A673 (cell line): ENCODE measurements around the gene TTLL4.
"Not testable (repeated sequence)": the region's sequence is repeated elsewhere in the genome, so short reads cannot be mapped to it uniquely, and the experiment has no call there.

Experiments
- CTCF ChIP-seq: fragments of 300-800, 200-600 bp; sonication (generic); conservative IDR thresholded peaks from 2 replicates; pipeline ENCODE4 v1.5.1; 2017; ENCODE audit warnings: low read depth, mild to moderate bottlenecking, antibody characterized with exemption, low read length, moderate library complexity, mixed read lengths
- EZH2 ChIP-seq: fragments of 200-600 bp; sonication (generic); IDR thresholded peaks from 2 replicates; pipeline ENCODE4 v1.6.1; 2017; ENCODE audit warnings: borderline replicate concordance, low read depth, mild to moderate bottlenecking, mixed read lengths, antibody characterized with exemption, low read length; ENCODE audit not compliant: poor library complexity, severe bottlenecking

DNA sequence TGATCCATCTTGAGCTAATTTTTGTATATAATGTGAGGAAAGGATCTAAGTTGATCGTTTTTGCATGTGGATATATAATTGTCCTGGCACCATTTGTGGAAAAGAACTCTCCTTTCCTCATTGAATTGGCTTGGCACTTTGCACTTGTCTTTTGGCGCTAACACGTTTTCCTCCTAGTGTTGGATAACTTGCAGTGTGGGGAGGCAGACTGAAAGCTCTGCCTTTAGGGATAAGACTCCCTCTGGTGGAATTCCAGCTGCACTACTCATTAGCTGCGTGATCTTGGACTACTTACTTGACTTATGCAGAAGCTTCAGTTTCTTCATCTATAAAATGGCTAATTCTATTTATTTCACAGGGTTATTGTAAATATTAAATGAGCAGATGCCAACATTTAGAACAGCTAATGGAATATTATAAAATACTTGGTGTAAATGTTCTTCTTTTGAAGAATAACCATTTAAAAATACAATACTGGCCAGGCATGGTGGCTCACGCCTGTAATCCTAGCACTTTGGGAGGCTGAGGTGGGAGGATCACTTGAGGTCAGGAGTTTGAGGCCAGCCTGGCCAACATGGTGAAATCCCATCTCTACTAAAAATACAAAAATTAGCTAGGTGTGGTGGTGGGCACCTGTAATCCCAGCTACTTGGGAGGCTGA is 23.1 kb upstream of the TTLL4 start:
- peak; percentile 89 for TF ChIP-seq CTCF
- TF ChIP-seq EZH2: not testable (repeated sequence)
